KBM-7 (cell line): ENCODE measurements around the gene CALHM5.
A peak's percentile ranks its signal among the peaks of the same experiment; 100 is the strongest.

ENCODE experiments used
- DNase-seq: peaks from one replicate; pipeline ENCODE4 v3.0.0-alpha.2; 2015
- in situ Hi-C: fragments of 300-500 bp; cut with MboI; formaldehyde crosslinking; loops from 2 replicates; pipeline ENCODE4 v1.14.3; 2020; ENCODE audit warnings: low sequenced_read_pairs, low pct_unique_long_range_greater_than_20kb, mixed read lengths

The CALHM5 gene

DNA sequence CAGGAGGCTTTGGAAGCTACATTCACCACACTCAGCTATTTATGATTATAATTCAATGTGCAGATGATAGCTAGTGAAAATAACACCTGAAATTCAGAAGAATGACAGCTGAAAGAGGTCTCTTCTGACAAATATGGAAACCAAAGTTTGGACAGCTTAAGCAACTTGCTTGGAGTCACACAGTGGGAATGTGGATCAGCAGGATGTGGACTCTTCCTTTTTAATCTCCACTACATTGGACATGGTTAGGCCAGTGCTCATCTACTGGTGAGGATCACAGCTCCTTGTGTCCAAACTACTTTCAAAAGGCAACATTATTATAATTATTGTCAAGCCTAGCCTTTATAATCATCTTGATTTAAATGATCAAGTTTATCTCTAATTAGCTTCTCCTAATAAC, 23.7 kb downstream of the CALHM5 start:
- DNase-seq, result no peak
- in situ Hi-C loops, result no loop called here

DNA sequence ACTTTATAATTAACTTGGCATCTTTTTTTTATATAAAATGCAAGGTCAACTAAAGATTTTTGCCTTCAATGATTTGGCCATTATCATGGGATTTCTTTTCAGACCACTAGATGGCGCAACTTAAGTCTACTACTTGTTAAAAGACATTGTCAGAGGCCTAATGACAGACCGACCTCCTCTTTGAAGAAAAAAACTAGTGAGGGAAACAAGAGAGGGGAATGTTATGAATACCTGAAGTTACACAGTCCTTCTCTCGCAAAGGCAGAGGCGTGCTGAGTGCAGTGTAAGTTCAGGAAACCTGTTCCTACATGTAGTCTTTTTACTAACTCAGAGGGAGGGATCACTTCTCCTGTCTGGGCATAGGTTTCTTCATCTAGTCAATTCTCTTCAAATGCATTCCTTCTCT, 24.8 kb downstream of the CALHM5 start:
- in situ Hi-C loops, result no loop called here

GRCh38 chr6:116542426-116542825, 31.0 kb downstream of the CALHM5 start:
- no peak for DNase-seq
- in situ Hi-C loops, result no loop called here

More for the DNA sequence above, 24.8 kb downstream of the CALHM5 start:
- DNase-seq, result peak; percentile 71

DNA sequence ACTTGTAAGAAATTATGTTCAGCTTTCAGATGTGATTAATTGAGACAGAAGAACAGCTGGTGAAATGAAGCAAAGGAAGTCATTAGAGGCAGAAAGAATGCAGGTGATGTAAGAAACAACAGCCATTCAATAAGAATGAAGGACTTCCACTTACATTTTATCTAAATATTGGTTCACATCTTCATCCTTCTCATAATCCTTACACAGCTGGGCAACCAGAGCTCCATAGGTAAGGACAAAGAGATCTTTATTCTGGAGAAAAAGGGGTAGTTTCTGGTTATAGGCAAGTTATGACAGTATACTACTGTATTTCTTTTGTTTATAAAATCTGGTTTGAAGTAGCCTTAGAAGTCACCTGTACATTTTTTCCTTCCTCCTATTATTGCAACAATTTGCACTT, 31.7 kb downstream of the CALHM5 start:
- no peak for DNase-seq
- in situ Hi-C loops, result no loop called here

DNA sequence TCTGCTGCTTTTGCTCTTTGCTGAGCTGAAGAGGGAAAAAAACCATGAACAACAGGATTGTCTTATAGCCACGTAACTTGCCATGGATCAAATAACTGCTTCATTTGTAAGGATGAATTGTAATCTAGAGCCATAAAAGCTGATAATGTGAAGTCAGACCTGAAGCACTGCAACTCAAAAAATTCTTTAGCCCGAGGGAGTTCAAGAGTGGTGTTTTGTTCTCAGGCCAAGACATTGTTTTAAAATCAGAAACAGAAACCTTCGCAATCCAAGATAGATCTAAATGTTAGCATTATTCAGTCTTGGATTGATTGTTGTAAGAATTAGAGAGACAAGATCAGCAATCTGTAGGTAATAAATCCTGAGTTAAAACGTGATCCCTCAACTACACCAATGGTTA, 34.2 kb downstream of the CALHM5 start, which contains the start of gene TRAPPC3L:
TSS of gene TRAPPC3L (minus strand) at position 34 of the 400 bp plus-strand sequence. CDS start 170 bp downstream, outside the sequence.
- DNase-seq, result no peak
- in situ Hi-C loops, result no loop called here

DNA sequence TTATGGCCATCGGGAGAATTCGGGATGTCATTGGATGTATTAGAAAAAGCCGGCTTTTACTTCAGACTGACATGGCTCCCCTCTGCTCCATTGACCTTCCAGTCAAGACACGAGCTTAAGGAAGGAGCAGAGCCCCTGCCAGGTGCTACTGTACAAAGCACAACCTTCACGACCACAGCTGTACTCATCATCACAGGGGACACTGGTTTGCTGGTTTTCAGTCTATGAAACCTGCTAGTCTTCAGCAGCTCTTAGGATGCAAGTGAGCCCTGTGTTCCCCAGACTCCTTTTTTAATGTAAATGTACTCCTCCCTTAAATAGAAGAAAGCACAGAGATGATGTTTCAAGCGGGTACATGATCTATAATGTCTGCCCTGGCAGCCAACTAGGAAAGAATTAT, 35.9 kb downstream of the CALHM5 start:
- in situ Hi-C loops, result no loop called here
- no peak for DNase-seq

DNA sequence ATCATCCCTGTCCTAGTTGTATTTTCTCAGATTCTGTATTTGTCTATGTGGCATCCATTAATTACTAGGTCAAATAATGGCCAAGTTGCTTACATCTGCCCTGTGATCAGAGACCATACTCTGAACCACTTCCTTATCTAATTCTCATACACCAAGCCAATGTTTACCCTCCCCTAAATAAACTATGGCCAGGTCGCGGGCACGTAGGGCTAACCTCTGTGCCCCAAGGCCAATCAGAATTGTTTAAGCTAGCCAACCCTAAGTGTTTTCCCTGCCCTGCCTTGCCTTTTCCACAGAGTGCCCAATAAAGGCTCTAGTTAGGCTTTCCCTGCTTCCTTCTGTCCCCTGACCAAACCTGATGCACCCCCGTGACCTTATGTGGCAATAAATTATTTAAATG, 39.4 kb downstream of the CALHM5 start:
- in situ Hi-C loops, result no loop called here
- no peak for DNase-seq

- DNase-seq, result no peak
- in situ Hi-C loops, result no loop called here
Observed at GRCh38 chr6:116553451-116553850, 42.0 kb downstream of the CALHM5 start, which contains the start of gene CALHM4. Gene CALHM4, plus strand, starts transcription at chr6:116553751. Its CDS starts 43 bp downstream, at chr6:116553794.

DNA sequence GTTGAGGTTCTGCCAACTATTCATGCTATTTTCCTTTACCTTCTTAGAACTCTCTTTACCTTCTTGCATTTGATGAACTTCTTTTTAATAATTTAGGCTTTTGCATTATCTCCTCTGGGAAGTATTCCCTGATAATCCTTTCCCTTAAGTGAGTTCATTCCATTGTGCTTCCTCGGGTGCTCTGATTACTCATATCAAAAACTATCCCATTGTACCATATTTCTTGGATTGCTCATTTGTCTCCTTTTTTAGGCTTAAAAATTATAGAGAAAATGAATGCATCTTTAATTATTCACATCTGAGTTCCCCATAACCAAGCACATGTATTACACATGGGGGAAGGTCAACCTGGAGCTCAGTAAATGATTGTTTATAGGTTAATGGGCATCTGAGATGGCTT, 44.6 kb downstream of the CALHM5 start:
- no peak for DNase-seq

DNA sequence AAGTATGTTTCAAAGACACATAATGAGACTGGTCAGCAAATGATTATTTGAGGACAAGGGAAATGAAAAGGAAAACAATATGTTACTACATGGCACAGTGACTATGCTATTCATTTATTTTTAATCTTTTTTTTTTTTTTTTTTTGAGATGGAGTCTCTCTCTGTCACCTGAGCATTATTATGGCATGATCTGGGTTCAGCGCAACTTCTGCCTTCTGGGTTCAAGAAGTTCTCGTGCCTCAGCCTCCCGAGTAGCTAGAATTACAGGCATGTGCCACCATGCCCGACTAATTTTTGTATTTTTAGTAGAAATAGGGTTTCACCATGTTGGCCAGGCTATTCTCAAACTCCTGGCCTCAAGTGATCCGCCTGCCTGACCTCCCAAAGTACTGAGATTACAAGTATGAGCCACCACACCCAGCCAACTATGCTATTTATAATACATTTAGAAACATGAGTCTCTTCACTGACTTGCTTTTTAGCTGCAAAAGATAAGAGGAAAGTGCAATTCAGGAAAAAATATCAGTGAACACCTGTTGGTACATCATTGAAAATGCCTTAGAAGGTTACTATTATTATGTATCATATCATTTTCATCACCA, 45.5 kb downstream of the CALHM5 start:
- in situ Hi-C loops, result no loop called here

More for the DNA sequence above, 44.6 kb downstream of the CALHM5 start:
- in situ Hi-C loops, result no loop called here

GRCh38 chr6:116557893-116558292, 46.5 kb downstream of the CALHM5 start:
- DNase-seq, result no peak
- in situ Hi-C loops, result no loop called here

More for the DNA sequence above, 45.5 kb downstream of the CALHM5 start:
- no peak for DNase-seq

- in situ Hi-C loops, result no loop called here
- DNase-seq, result no peak
Observed at GRCh38 chr6:116560130-116560529, 48.7 kb downstream of the CALHM5 start.

- in situ Hi-C loops, result no loop called here
- peak; percentile 83 for DNase-seq
Observed at GRCh38 chr6:116561377-116562018, 50.1 kb downstream of the CALHM5 start.

- no peak for DNase-seq
- in situ Hi-C loops, result no loop called here
Observed at GRCh38 chr6:116562019-116562403, 50.6 kb downstream of the CALHM5 start.

GRCh38 chr6:116562614-116563013, 51.2 kb downstream of the CALHM5 start:
- DNase-seq, result no peak
- in situ Hi-C loops, result no loop called here

- DNase-seq, result no peak
- in situ Hi-C loops, result no loop called here
Observed at GRCh38 chr6:116563830-116564229, 52.4 kb downstream of the CALHM5 start.

DNA sequence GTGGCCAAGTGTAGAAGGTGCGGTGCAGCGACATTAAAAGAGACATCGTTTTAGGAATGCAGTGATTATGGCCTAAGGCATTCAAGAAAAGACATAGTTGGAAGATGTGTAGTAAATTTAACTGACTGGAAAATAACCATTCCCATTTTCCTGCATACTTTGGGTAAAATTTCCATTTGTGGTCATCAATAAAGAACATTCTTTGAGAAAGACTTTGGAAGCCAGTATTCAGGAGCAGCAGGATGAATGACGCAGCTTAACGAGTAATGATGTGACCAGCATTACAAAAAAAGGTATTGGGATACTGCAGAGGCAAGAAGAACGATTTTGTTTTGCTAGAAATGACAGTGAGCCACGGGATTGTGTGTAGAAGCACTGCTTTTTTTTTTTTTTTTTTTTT, 52.9 kb downstream of the CALHM5 start:
- in situ Hi-C loops, result no loop called here
- DNase-seq, result no peak

- in situ Hi-C loops, result no loop called here
Observed at GRCh38 chr6:116564921-116565872, 53.8 kb downstream of the CALHM5 start.

DNA sequence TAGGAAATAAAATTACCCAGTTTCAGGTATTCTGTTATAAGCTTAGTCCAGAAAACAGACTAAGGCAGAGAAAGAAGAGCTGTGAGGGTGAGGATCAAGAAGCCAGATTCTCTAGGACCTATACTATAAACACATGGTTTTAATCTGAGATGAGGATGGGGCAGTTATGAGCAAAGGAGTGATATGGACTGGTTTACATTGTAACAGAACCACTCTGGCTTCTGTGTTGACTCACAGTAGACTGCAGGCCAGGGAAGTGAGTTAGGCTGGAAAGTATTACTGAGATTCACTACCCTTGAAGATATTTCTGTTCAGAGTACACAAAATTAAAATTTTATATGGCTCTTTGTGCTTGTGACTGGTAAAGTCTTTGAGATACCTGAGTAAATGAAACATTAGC, 56.7 kb downstream of the CALHM5 start:
- in situ Hi-C loops, result no loop called here
- DNase-seq, result no peak

More at GRCh38 chr6:116564921-116565872, 53.8 kb downstream of the CALHM5 start:
- no peak for DNase-seq
